G401 (cell line): ENCODE measurements around the gene ZBP1. TPM values are rescaled to one million over a fixed set of nuclear protein-coding genes. Genes with fewer than 3 reads are reported as not detected.

Experiments used
- DNase-seq: peaks from one replicate; pipeline ENCODE4 v3.0.0-alpha.2; 2015; ENCODE audit warnings: low spot score
- in situ Hi-C: cut with HindIII; loops from 2 replicates; pipeline ENCODE4 v1.10.0; 2016; ENCODE audit warnings: low sequenced_read_pairs, mixed read lengths
- total RNA-seq: library from RNA; depleted of rRNA; stranded (reverse); fragments of >200 nt; shearing (Covaris generic); gene quantifications from 2 replicates; pipeline ENCODE4 v1.2.3, GENCODE V29; 2014

The ZBP1 gene
- total RNA-seq, 1 experiment from 2014 or later, result not detected

GRCh38 chr20:57659517-57660180 is 39.4 kb upstream of the ZBP1 start:
- in situ Hi-C loops, result no loop called here
- no peak for DNase-seq

DNA sequence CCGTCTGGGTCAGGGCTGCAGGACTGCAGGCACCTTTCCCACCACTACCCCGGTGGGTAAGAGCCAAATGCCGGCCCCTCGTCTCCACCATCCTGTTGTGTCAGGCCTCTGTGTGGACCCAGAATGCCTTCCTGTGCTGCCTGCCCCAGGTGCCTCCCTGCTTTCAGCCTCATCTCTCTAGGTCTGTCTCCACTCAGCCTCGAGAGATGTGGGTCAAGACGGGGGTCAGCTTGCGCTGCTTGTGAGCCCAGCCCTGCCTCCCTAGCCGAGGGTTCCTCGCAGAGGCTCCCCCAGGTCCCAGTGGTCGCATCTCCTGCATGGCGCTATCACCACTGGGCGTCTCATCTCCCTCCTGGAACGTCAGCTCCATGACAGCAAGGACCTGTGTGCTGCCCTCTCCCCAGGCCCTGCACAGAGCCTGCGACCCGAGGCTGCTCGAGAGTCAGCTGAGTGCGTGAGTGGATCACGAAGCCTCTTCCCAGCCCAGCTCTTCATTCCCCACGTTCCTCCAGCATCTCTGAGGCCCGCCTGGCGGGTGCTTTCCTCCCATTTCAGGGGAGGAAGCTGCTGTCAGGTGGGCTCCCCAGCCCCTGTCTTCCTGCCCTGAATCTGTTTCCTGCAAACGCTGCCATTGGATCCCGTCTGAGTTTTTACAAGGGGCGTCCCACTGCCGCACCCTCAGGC is 38.7 kb upstream of the ZBP1 start:
- no peak for DNase-seq
- in situ Hi-C loops, result no loop called here

DNA sequence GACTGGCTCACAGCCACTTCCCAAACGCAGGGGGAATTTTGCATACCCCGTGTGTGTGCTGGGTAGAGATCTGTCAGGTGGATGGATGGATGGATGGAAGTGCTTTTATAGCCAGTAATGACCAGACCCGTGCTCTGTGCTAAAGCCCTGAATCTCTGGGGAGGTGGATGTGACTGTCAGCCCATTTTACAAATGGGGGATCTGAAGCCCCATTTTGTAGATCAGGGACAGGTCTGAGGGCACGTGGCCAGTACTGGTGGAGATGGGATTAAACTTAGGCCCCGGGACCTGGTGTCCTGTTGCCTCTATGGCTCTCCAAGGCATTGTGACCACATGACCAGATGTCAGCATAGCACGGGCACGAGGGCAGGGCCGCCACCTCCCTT is 38.2 kb upstream of the ZBP1 start:
- in situ Hi-C loops, result no loop called here
- no peak for DNase-seq

- in situ Hi-C loops, result no loop called here
- no peak for DNase-seq
Observed at GRCh38 chr20:57657535-57658446, 37.6 kb upstream of the ZBP1 start.

GRCh38 chr20:57656821-57657534 is 36.8 kb upstream of the ZBP1 start:
- in situ Hi-C loops, result no loop called here
- DNase-seq, result no peak

GRCh38 chr20:57656252-57656820 is 36.1 kb upstream of the ZBP1 start:
- no peak for DNase-seq
- in situ Hi-C loops, result no loop called here

DNA sequence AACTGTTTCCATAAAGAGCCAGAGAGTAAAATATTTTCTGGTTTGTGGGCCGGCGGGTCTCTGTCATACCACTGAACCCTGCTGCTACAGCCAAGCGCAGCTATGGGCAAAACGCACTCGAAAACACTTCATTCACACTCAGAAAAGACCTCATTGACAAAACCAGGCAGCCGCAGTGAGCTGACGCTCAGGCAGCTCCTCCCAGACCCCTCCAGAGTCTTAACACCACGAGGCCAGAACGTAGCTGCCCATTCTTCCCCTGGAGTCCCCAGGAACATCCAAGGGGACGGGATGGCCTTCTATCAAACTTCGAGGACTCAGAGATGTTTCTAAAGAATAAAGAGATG is 35.6 kb upstream of the ZBP1 start:
- DNase-seq, result no peak

GRCh38 chr20:57654998-57655808 is 35.0 kb upstream of the ZBP1 start:
- in situ Hi-C loops, result no loop called here
- DNase-seq, result no peak

More for the DNA sequence above, 35.6 kb upstream of the ZBP1 start:
- in situ Hi-C loops, result no loop called here

DNA sequence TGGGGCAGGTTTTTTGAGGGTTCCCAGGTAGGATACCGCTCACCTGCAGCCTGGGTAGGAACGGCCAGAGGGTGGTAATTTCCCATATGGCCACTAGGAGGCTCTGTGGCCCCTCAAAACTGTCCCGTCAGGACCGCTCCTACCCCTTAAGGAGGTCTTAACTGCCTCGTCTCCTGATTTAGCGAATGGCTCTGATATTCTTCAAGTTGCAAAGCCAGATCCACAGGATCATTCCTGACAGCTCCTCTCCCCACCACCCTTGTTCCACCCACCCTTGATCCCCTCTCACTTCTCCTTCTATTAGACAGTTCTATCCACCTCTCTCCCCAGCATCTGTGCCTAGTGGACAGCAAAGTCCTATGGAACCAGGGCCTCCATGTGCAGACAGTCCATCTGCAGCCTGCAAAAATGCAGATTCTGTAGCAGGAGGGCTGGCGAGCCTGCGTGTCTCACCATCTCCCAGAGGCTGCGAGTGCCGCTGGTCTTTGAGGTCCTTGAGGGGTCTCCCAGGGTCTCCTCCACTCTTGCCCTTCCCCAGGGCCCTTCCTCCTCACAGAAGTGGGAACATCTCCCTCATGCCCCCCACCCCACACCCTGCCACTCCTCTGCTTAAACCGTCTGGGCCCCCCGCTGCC is 34.3 kb upstream of the ZBP1 start:
- peak; percentile 29 for DNase-seq
- in situ Hi-C loops, result no loop called here

DNA sequence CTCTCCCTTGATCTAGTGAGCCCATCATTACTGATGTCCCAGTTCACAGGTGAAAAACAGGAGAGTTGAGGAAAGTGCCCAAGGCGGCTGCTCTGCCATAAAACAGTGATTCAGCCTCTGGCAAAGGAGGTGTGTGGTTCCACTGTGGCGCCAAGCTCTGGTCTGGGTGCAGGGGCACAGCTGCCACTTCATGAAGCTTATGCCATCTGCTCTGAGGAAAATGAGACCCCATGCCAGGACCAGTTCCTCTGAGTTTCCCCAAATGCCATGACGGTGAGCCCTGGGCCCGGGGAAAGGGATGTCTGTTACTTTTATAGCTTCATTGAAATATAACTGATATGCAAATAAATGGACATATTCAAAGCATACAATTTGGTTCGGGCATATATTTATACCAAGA is 33.7 kb upstream of the ZBP1 start:
- in situ Hi-C loops, result no loop called here
- no peak for DNase-seq

GRCh38 chr20:57653546-57653900 is 33.3 kb upstream of the ZBP1 start:
- in situ Hi-C loops, result no loop called here
- DNase-seq, result no peak

DNA sequence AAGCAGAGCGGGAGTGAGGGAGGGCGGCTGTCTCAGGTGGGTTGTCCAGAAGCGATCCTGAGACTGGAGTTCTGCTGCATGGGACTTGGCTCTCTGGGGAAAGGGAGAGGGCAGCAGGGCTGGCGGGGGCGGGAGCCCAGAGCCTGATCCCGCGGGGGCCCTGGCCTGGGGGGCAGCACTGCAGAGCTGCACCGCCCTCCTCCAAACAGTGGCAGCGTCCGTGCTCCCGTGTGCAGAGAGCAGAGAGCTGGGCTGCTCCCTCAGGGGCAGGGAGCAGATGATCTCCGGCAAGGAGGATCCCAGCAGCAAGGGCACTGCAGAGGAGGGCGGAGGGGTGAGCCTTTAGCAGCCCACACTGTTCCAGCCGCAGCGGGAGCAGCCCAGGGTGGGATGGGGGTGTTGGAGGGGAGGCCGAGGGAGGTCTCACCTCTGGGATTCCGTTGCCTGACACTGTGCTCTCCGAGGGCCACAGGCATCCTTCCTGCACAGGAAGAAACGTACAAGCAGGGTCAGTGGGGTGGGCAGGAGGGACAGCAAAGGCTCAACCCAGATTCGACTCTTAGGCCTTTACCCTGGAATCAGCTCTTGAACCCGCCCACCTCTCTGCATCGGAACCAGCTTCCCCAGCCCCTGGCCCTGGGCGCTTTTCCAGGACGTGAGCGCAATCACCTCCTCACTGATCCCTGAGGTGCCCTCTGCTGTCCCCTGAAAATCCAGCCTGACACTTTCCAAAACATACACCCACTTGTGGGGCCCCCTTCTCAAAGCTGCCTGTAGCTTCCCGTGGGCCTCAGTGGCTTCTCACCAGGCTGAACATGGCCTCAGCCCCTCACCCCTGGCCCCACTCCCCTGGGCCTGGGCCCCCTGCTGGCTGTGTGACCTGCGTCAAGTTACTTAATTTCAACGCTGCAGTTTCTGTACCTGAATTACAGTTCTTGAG is 32.6 kb upstream of the ZBP1 start:
- in situ Hi-C loops, result no loop called here
- DNase-seq, result no peak

GRCh38 chr20:57651881-57652605 is 31.8 kb upstream of the ZBP1 start:
- in situ Hi-C loops, result no loop called here
- no peak for DNase-seq

GRCh38 chr20:57650756-57651483 is 30.7 kb upstream of the ZBP1 start:
- in situ Hi-C loops, result no loop called here
- no peak for DNase-seq

GRCh38 chr20:57650266-57650665 is 30.0 kb upstream of the ZBP1 start:
- no peak for DNase-seq
- in situ Hi-C loops, result no loop called here

- in situ Hi-C loops, result no loop called here
- DNase-seq, result no peak
Observed at GRCh38 chr20:57649617-57650015, 29.4 kb upstream of the ZBP1 start.
